ENCODE data around the gene SIRT6. TPM values are rescaled to one million over a fixed set of nuclear protein-coding genes. Genes with fewer than 3 reads are reported as not detected.

SIRT6 gene
- total RNA-seq, 1 experiment from 2014 or later: 18.0 TPM

DNA sequence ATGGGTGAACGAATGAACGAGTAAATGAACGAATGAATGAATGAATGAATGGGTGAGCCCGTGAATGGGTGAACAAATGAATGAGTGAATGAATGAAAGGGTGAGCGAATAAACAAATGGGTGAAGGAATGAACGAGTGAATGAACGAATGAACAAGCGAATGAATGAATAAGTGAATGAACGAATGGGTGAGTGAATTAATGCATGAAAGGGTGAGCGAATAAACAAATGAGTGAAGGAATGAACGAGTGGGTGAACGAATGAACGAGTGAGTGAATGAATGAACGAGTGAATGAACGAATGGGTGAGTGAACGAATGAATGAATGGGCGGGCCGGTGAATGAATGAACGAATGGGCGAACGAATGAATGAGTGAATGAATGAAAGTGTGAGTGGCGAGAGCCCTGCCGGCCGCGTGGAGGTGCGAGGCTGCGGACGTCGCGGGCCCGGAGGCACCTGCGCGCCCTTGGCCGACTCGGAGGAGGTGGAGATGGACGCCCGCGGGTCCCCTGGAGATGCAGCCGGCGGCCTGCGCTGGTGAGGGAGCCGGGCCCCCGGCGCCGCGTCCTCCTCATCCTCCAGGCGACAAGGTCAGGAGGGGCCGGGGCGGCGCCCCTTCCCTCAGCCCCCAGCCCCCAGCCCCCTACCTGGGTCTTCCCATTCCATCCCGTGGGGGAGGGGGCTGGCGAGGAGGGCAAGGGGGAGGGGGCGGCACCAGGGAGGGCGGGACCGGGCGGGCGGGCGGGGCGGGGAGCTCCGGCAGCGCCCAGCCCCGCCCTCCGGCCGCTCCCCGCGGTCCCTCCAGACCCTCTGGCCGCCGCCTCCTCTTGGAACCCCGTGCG, 15.5 kb upstream of the SIRT6 start:
- intact Hi-C loops (cut with micrococcal nuclease): no loop called here
- Histone ChIP-seq H3K4me2 (ENCODE audit: low read length) (no peak overlapping the region), H3K36me3 (ENCODE audit: low read depth, low read length) (no peaks in the 10 kb centered on the region), H3K4me3 (ENCODE audit: low read length) (no peak overlapping the region), H3K9ac (ENCODE audit: low read length) (no peak overlapping the region), H3K9me3 (ENCODE audit: low read length) (no peaks in the 10 kb centered on the region), H2AFZ (ENCODE audit: low read length) (no peak overlapping the region), H3F3A (ENCODE audit: low read length, unreplicated experiment) (no peaks in the 10 kb centered on the region), H3K27ac (ENCODE audit: low read length) (no peak overlapping the region), H3K27me3 (ENCODE audit: low read length) (peaks cover 13% of the 10 kb centered on the region), H3K4me1 (ENCODE audit: insufficient read depth, low read length) (no peaks in the 10 kb centered on the region), H4K20me1 (ENCODE audit: low read length) (no peaks in the 10 kb centered on the region), H3K79me2 (ENCODE audit: low read length) (no peaks in the 10 kb centered on the region), H3K9me2 (replicated peaks; ENCODE audit: low read length) (no peaks in the 10 kb centered on the region)
- ChIA-PET CTCF (no interaction called here), POLR2A (ENCODE audit: unreplicated experiment) (no interaction called here)
- TF ChIP-seq EZH2phosphoT487 (IDR thresholded peaks at IDR 0.05; ENCODE audit: borderline replicate concordance, low read length): no peak
- TF ChIP-seq, protein P1, sequence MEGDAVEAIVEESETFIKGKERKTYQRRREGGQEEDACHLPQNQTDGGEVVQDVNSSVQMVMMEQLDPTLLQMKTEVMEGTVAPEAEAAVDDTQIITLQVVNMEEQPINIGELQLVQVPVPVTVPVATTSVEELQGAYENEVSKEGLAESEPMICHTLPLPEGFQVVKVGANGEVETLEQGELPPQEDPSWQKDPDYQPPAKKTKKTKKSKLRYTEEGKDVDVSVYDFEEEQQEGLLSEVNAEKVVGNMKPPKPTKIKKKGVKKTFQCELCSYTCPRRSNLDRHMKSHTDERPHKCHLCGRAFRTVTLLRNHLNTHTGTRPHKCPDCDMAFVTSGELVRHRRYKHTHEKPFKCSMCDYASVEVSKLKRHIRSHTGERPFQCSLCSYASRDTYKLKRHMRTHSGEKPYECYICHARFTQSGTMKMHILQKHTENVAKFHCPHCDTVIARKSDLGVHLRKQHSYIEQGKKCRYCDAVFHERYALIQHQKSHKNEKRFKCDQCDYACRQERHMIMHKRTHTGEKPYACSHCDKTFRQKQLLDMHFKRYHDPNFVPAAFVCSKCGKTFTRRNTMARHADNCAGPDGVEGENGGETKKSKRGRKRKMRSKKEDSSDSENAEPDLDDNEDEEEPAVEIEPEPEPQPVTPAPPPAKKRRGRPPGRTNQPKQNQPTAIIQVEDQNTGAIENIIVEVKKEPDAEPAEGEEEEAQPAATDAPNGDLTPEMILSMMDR (conservative IDR thresholded peaks at IDR 0.05; ENCODE audit: low read depth, low read length): no peak
- no peak for TF ChIP-seq EZH2 (IDR thresholded peaks at IDR 0.05; ENCODE audit: low read length, unreplicated experiment)
- ATAC-seq: no peak
- no peak for DNase-seq
- no TSS peak for BruUV-seq (replicated peaks)

DNA sequence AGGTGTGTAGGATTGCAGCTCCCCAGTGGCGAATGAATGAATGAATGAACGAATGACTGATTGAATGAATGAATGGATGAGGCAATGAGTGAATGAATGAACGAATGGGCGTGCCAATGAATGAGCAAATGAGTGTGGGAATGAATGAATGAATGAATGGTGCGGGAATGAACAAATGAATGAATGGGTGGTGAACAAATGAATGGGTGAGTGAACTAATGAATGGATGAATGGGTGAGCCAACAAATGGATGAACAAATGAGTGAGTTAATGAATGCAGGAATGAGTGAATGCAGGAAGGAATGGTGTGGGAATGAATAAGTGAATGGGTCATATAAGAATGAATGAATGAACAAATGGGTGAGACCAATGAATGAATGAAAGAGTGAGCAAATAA, 14.9 kb upstream of the SIRT6 start:
- Histone ChIP-seq H3K79me2 (ENCODE audit: low read length) (no peaks in the 10 kb centered on the region), H3K27me3 (ENCODE audit: low read length) (peaks cover 13% of the 10 kb centered on the region), H3K9me3 (ENCODE audit: low read length) (no peaks in the 10 kb centered on the region), H3K4me2 (ENCODE audit: low read length) (no peak overlapping the region), H3K4me1 (ENCODE audit: insufficient read depth, low read length) (no peaks in the 10 kb centered on the region), H3K4me3 (ENCODE audit: low read length) (no peak overlapping the region), H3K9ac (ENCODE audit: low read length) (no peak overlapping the region), H3K27ac (ENCODE audit: low read length) (no peak overlapping the region), H4K20me1 (ENCODE audit: low read length) (no peaks in the 10 kb centered on the region), H3F3A (ENCODE audit: low read length, unreplicated experiment) (no peaks in the 10 kb centered on the region), H2AFZ (ENCODE audit: low read length) (no peak overlapping the region), H3K9me2 (replicated peaks; ENCODE audit: low read length) (no peaks in the 10 kb centered on the region), H3K36me3 (ENCODE audit: low read depth, low read length) (no peaks in the 10 kb centered on the region)
- ChIA-PET CTCF (no interaction called here), POLR2A (ENCODE audit: unreplicated experiment) (no interaction called here)
- DNase-seq (no peak), ATAC-seq (no peak)
- TF ChIP-seq EZH2phosphoT487 (IDR thresholded peaks at IDR 0.05; ENCODE audit: borderline replicate concordance, low read length): no peak
- no peak for TF ChIP-seq EZH2 (IDR thresholded peaks at IDR 0.05; ENCODE audit: low read length, unreplicated experiment)
- TF ChIP-seq, protein P1 (conservative IDR thresholded peaks at IDR 0.05; ENCODE audit: low read depth, low read length): no peak
- no TSS peak for BruUV-seq (replicated peaks)
- intact Hi-C loops (cut with micrococcal nuclease): no loop called here

DNA sequence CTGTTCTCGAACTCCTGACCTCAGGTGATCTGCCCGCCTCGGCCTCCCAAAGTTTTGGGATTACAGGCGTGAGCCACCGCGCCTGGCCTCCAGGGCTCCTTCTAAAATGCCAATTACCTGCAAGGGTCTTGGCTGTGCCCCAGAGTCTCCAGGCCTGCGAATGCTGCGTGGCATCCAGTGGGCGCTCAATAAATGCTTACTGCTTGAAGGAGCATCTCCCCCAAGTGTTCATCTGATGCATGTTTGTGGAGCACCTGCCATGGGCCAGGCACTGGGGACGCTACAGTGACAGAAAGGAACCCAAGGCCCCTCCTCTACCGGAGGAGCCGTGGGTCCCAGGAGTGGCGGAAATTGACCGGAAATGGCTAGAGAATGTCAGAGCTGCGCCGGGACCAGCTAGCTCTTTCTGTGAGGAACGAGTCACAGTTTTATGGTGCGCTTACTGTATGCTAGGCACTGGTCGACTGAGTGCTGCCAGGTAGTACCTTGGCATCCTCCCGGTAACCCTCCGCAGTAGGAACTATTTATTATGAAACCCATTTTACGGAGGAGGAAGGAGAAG, 14.3 kb upstream of the SIRT6 start:
- H3K9me3 ChIP-seq (ENCODE audit: low read length): no peaks in the 10 kb centered on the region
- H3K9ac ChIP-seq (ENCODE audit: low read length): no peak overlapping the region
- H3F3A ChIP-seq (ENCODE audit: low read length, unreplicated experiment): no peaks in the 10 kb centered on the region
- CTCF ChIA-PET: no interaction called here
- H3K27me3 ChIP-seq (ENCODE audit: low read length): peaks cover 13% of the 10 kb centered on the region
- POLR2A ChIA-PET (ENCODE audit: unreplicated experiment): no interaction called here
- no peak for DNase-seq
- no peaks in the 10 kb centered on the region for H3K79me2 ChIP-seq (ENCODE audit: low read length)
- ATAC-seq: no peak
- no peaks in the 10 kb centered on the region for H3K4me1 ChIP-seq (ENCODE audit: insufficient read depth, low read length)
- no TSS peak for BruUV-seq (replicated peaks)
- TF ChIP-seq, protein P1 (conservative IDR thresholded peaks at IDR 0.05; ENCODE audit: low read depth, low read length): no peak
- TF ChIP-seq EZH2phosphoT487 (IDR thresholded peaks at IDR 0.05; ENCODE audit: borderline replicate concordance, low read length): no peak
- no peak for TF ChIP-seq EZH2 (IDR thresholded peaks at IDR 0.05; ENCODE audit: low read length, unreplicated experiment)
- intact Hi-C loops (cut with micrococcal nuclease): no loop called here
- H3K9me2 ChIP-seq (replicated peaks; ENCODE audit: low read length): no peaks in the 10 kb centered on the region
- H3K27ac ChIP-seq (ENCODE audit: low read length): no peak overlapping the region
- no peak overlapping the region for H3K4me3 ChIP-seq (ENCODE audit: low read length)
- H3K36me3 ChIP-seq (ENCODE audit: low read depth, low read length): no peaks in the 10 kb centered on the region
- no peak overlapping the region for H3K4me2 ChIP-seq (ENCODE audit: low read length)
- no peak overlapping the region for H2AFZ ChIP-seq (ENCODE audit: low read length)
- no peaks in the 10 kb centered on the region for H4K20me1 ChIP-seq (ENCODE audit: low read length)

Data from PC-3 (cell line).